Loucy (cell line): ENCODE measurements around the gene KRT37.

Experiments used
- H2AFZ ChIP-seq: fragments of 200-600 bp; sonication (generic); 2 replicates; pipeline ENCODE4 v1.6.0; 2016; ENCODE audit warnings: antibody characterized with exemption, mild to moderate bottlenecking, low read length, moderate library complexity
- H3F3A ChIP-seq: fragments of 200-600 bp; 2 replicates; pipeline ENCODE4 v1.6.0; 2016; ENCODE audit warnings: antibody characterized with exemption, low read depth, mild to moderate bottlenecking
- H3K27me3 ChIP-seq: fragments of 200-600 bp; sonication (generic); 2 replicates; pipeline ENCODE4 v1.6.1; 2014; ENCODE audit warnings: low read length, mild to moderate bottlenecking; ENCODE audit not compliant: insufficient read depth, poor library complexity, severe bottlenecking
- H3K36me3 ChIP-seq: fragments of 200-600 bp; sonication (generic); 2 replicates; pipeline ENCODE4 v1.6.1; 2016; ENCODE audit warnings: low read length; ENCODE audit not compliant: insufficient read depth
- H3K4me1 ChIP-seq: fragments of 200-600 bp; sonication (generic); 2 replicates; pipeline ENCODE4 v1.5.1; 2014; ENCODE audit warnings: low read length, mild to moderate bottlenecking; ENCODE audit not compliant: insufficient read depth, poor library complexity, severe bottlenecking
- H3K4me2 ChIP-seq: fragments of 200-600 bp; sonication (generic); 2 replicates; pipeline ENCODE4 v1.6.0; 2014; ENCODE audit warnings: antibody characterized with exemption, low read length, low read depth, mild to moderate bottlenecking; ENCODE audit not compliant: poor library complexity, severe bottlenecking
- H3K4me3 ChIP-seq: fragments of 200-600 bp; sonication (generic); 2 replicates; pipeline ENCODE4 v1.5.1; 2014; ENCODE audit warnings: low read length, mild to moderate bottlenecking, mixed read lengths; ENCODE audit not compliant: poor library complexity, severe bottlenecking
- H3K79me2 ChIP-seq: fragments of 200-600 bp; sonication (generic); 2 replicates; pipeline ENCODE4 v1.6.1; 2014; ENCODE audit warnings: low read length; ENCODE audit not compliant: insufficient read depth
- H3K9ac ChIP-seq: fragments of 200-600 bp; sonication (generic); 2 replicates; pipeline ENCODE4 v1.6.0; 2014; ENCODE audit warnings: mild to moderate bottlenecking, low read depth, low read length, moderate library complexity; ENCODE audit not compliant: poor library complexity, severe bottlenecking
- H3K9me2 ChIP-seq: fragments of 200-600 bp; sonication (generic); replicated peaks from 2 replicates; pipeline ENCODE4 v1.6.1; 2016; ENCODE audit warnings: low read depth, low read length, mixed read lengths
- H3K9me3 ChIP-seq: fragments of 200-600 bp; sonication (generic); 2 replicates; pipeline ENCODE4 v1.6.1; 2014; ENCODE audit warnings: mild to moderate bottlenecking, antibody characterized with exemption, low read length, low read depth; ENCODE audit not compliant: insufficient read depth
- H4K20me1 ChIP-seq: fragments of 200-600 bp; sonication (generic); 2 replicates; pipeline ENCODE4 v1.6.0; 2014; ENCODE audit warnings: antibody characterized with exemption, low read length, mild to moderate bottlenecking; ENCODE audit not compliant: insufficient read depth, poor library complexity, severe bottlenecking
- CTCF ChIP-seq: fragments of 200-600 bp; sonication (generic); conservative IDR thresholded peaks from 2 replicates; pipeline ENCODE4 v1.5.1; 2014; ENCODE audit warnings: mild to moderate bottlenecking, antibody characterized with exemption, low read length
- EZH2phosphoT487 ChIP-seq: fragments of 200-600 bp; IDR thresholded peaks from 2 replicates; pipeline ENCODE4 v1.6.1; 2018; ENCODE audit warnings: antibody characterized with exemption, mild to moderate bottlenecking, moderate library complexity, borderline replicate concordance

The KRT37 gene

GRCh38 chr17:41413982-41414381 is 10.4 kb downstream of the KRT37 start:
- no peaks in the 10 kb centered on the region for H3K4me1 ChIP-seq
- H3K27me3 ChIP-seq = no peaks in the 10 kb centered on the region
- no peak overlapping the region for H3K4me3 ChIP-seq
- H3K9me2 ChIP-seq = no peaks in the 10 kb centered on the region
- H3K4me2 ChIP-seq = no peak overlapping the region
- H3K9me3 ChIP-seq = no peaks in the 10 kb centered on the region
- H3K9ac ChIP-seq = no peak overlapping the region
- H3F3A ChIP-seq = no peaks in the 10 kb centered on the region
- no peaks in the 10 kb centered on the region for H3K79me2 ChIP-seq
- TF ChIP-seq CTCF (no peak), EZH2phosphoT487 (no peak)
- no peaks in the 10 kb centered on the region for H4K20me1 ChIP-seq
- H3K36me3 ChIP-seq = no peaks in the 10 kb centered on the region
- H2AFZ ChIP-seq = no peak overlapping the region

DNA sequence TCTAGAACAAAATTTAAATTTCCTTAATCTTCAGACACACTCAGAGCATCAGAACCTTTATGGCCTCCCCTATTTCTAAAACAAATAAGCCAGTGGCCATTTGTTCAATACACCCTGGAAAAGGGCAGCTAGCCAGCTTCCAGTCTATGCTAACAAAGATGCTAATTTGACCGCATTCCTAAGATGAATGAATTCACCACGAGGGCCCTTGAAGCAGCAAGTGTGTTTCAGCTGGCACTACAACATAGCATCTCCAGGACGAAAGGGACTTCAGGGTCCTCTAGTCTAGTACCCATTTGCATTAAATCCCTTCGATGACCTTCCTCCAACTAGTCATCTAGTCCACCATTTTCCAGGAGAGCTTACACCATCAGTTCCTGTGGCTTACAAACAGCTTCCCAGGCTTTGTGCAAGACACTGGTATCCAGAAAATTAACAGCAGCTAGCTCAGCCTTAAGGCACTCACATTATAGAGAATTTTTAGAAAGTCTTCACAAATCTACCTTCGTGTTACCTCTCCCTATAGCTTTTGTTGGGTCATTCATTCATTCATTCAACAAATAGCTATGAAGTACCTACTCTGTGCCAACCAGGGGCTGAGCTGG is 10.9 kb downstream of the KRT37 start:
- no peak overlapping the region for H2AFZ ChIP-seq
- H3K79me2 ChIP-seq = no peaks in the 10 kb centered on the region
- no peak overlapping the region for H3K9ac ChIP-seq
- no peak overlapping the region for H3K4me2 ChIP-seq
- no peaks in the 10 kb centered on the region for H3K9me3 ChIP-seq
- H3K36me3 ChIP-seq = no peaks in the 10 kb centered on the region
- no peaks in the 10 kb centered on the region for H4K20me1 ChIP-seq
- no peak overlapping the region for H3K4me3 ChIP-seq
- no peaks in the 10 kb centered on the region for H3K27me3 ChIP-seq
- TF ChIP-seq EZH2phosphoT487 (no peak), CTCF (no peak)
- H3K4me1 ChIP-seq = no peaks in the 10 kb centered on the region
- H3F3A ChIP-seq = no peaks in the 10 kb centered on the region
- no peaks in the 10 kb centered on the region for H3K9me2 ChIP-seq

GRCh38 chr17:41411072-41411840 is 13.1 kb downstream of the KRT37 start:
- TF ChIP-seq EZH2phosphoT487 = no peak
- TF ChIP-seq CTCF = no peak
- Histone ChIP-seq H3K9me3 (no peaks in the 10 kb centered on the region), H2AFZ (no peak overlapping the region), H3K4me2 (no peak overlapping the region), H3F3A (no peaks in the 10 kb centered on the region), H3K36me3 (no peaks in the 10 kb centered on the region), H4K20me1 (no peaks in the 10 kb centered on the region), H3K4me1 (no peaks in the 10 kb centered on the region), H3K27me3 (no peaks in the 10 kb centered on the region), H3K9ac (no peak overlapping the region), H3K9me2 (no peaks in the 10 kb centered on the region), H3K4me3 (no peak overlapping the region), H3K79me2 (no peaks in the 10 kb centered on the region)
